GM19193 (cell line): Measurements from ENCODE around the gene ZNF362.

Source experiments
- POLR2A ChIP-seq: IDR thresholded peaks from 4 replicates; pipeline ENCODE4 v1.6.1; 2011; ENCODE audit not compliant: insufficient read depth, insufficient read length; ENCODE audit errors: extremely low read depth

Gene ZNF362

DNA sequence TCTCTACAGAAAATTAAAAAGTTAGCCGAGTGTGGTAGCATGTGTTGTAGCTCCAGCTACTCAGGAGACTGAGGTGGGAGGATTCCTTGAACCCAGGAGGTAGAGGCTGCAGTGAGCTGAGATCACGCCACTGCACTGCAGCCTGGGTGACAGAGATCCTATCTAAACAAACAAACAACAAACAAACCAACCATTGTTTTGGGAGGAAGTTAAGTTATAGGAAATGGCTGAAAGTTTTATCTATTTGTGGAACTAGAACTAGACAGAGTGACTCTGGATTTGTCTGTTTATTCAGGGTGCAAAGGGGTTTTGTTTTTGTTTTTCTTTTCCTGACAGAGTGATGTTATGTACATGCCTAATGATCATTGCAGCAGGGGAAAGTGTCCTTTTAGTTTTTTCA lies 31.0 kb downstream of the ZNF362 start:
- TF ChIP-seq POLR2A: no peak

- no peak for TF ChIP-seq POLR2A
These were observed 32.9 kb downstream of the ZNF362 start for GRCh38 chr1:33288976-33289857.

DNA sequence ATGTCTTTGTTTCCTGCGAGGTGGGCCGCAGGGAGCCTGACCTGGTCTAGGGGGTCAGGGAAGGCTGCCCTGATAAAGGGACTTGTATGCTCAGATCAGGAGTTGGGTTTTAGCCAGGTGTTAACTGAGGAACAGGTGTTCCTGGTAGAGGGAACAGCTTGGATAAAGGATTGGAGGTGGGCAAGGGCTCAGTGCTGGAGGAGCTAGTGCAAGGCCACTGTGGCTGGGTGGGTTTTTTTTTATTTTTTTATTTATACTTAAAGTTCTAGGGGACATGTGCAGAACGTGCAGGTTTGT lies 33.5 kb downstream of the ZNF362 start:
- no peak for TF ChIP-seq POLR2A

- TF ChIP-seq POLR2A: no peak
These were observed 36.5 kb downstream of the ZNF362 start for GRCh38 chr1:33292726-33293340.

DNA sequence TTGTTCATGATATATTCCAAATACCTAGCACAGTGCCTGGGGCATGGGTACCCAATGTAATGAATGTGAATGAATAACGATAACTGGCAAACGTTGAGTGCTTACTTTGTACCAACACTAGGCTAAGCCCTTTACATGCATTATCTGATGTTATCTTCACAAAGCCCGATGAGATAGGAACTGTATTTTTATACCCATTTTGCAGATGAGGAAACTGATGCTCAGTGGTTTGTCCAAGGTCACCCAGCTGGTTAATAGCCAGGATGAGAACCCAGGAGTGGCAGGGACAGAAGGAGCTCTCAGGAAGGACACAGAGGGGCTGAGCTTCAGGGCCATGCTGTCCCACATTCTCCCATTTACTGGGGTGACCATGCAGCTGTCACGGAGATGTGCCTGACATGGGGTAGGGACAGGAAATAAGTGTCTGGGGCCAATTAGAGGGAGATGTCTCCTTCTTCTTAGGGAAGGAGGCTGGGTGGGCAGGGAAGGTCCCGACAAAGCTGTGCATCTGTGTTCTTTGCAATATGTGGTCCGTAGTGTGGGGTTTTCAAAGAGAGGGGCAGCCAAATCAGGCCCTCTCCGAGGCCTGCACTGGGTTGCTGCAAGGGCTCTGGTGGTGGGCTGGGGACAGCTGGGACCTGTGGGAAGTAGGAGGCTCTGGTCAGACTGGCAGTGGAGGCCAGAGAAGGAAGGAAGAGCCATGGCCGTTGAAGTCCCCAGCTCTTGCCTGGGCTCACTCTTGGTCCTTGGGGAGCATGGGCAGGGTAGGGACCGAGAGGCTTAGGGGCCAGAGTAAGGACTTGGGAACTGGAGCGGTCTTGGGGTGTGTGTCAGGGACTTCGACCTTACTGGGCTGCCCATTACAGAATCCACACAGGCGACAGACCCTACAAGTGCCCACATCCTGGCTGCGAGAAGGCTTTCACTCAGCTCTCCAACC lies 38.0 kb downstream of the ZNF362 start:
- no peak for TF ChIP-seq POLR2A

DNA sequence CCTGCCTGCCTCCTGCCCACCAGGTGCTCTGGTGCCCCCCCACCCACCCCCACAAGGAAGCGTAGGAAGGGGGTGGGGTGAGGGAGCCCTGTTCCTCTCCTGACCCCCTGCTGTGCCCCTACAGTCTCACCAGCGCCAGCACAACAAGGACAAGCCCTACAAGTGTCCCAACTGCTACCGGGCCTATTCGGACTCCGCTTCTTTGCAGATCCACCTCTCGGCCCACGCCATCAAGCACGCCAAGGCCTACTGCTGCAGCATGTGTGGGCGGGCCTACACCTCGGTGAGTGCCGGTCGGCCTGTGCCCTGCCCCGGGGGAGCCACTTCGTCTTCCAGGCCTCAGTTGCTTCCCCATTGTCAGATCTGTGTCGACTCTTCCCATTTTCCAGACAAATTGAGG lies 38.7 kb downstream of the ZNF362 start:
- TF ChIP-seq POLR2A: no peak

DNA sequence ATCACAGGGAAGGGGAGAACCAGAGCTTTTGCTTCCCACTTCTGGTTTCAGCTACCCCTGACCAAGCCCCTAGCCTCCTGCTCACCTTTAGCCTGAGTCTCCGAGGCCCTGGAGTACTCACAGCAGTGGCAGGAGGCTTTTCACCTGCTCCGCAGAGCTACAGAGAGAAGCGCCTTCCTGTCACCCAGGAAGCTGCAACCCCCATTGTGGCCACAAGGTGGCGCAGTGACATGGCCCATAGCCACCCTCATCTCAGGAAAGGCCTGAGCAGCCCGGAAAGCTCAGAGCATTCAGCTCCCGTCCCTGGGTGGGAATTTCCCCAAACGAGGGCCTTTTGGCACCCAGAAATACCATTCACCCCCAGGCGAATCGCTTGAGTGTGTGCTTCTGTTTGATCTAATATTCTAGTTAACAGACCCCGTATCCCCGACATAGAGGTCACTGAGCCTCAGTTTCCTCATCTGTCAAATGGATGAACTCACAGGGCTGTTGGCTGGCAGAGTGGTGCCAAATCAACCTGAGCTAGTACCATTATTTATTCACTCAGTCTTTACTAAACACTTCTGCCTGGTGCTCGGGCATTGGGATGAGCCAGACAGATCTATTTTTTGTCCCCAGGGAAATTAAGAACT lies 39.3 kb downstream of the ZNF362 start:
- TF ChIP-seq POLR2A: no peak

DNA sequence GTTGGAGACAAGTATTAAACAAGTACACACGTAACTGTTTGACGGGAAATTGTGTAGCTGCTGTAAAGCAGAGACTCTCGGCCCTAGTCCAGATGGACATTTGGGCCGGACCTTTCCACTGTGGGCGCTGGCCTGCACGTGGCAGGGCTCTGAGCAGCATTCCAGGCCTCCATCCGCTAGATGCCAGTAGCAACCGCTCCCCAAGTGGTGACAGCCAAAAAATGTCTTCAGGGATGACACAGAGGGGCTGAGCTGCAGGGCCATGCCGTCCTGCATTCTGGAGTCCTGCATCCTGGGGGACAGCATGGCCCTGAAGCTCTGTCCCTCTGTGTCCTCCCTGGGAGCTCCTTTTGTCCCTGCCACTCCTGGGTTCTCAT lies 39.8 kb downstream of the ZNF362 start:
- no peak for TF ChIP-seq POLR2A

- no peak for TF ChIP-seq POLR2A
These were observed 40.5 kb downstream of the ZNF362 start for GRCh38 chr1:33296824-33297223.

DNA sequence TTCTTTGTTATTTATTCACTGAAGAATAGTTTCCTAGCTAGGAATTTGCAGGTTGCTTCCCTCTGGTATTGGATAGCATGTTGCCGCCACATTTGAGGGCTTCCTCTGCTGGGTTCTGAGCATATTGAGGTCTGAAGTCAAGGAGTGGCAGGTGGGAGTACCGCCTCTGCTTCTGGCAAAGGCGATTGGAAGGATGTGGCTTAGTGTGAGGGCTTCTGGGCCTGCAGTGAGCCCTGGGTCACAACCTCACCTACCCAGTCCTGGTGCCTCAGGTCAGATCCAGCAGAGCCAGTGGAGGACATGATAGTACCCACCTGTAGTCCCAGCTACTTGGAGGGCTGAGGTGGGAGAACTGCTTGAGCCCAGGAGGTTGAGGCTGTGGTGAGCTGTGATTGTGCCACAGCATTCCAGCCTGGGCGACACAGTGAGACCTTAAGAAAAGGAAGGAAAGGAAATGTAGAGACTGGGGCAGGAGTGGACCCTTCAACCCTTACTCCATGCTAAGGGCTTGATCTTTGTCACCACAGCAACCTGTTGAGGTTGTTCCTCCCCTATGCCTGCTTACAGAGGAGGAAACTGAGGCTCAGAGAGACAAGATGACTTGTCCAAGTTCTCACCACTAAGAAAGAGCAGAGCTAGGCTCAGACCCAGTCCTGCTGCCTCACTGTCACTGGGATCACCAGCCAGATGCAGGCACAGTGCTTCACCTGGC lies 41.8 kb downstream of the ZNF362 start:
- no peak for TF ChIP-seq POLR2A

- no peak for TF ChIP-seq POLR2A
These were observed 42.5 kb downstream of the ZNF362 start for GRCh38 chr1:33298623-33299277.

DNA sequence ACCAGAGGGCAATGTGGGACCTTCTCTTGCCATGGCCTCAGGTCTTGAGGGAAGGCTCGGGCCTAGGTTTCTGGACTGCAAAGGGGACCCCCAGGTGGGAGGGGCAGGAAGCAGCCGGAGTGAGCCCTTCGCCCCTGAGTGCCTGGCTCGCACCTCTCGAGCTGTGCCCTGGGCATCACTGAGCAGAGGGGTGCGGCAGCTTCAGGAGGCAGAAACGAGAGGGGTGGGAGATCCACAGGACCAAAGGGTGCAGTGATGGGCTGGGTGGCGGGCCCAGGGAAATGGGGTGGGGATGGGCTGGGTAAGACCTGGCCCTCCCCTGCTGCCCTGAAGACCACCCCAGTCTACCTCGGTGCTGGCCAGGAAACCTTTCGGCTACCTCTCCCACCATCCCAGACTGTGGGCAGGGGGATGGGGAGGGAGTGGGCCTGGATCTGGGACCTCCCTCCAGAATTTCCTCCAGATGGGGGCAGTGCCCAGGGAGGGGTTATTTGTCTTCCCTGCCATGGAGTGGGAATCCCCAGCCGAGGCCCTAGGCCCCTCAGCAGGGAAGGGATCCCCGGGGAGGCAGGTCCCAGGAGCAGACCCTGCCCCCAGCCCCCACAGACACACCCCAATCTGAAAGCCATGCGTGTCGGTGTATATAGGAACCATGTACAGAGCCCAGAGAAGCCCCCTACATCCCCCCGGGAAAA lies 43.3 kb downstream of the ZNF362 start:
- no peak for TF ChIP-seq POLR2A

- no peak for TF ChIP-seq POLR2A
These were observed 44.4 kb downstream of the ZNF362 start for GRCh38 chr1:33300673-33301072.
